ENCODE results near the gene CDH13. TPM values are rescaled to one million over a fixed set of nuclear protein-coding genes. Genes with fewer than 3 reads are reported as not detected.

CDH13 gene
- polyA plus RNA-seq, 2 of the 4 experiments (the other 2 are of a cell fraction): not detected

GRCh38 chr16:83682116-83682867 is 1055.5 kb downstream of the CDH13 start:
- CTCF ChIA-PET: no interaction called here
- Histone ChIP-seq H3K9me3 (no peaks in the 10 kb centered on the region), H3K4me3 (no peak overlapping the region), H3K4me1 (no peaks in the 10 kb centered on the region), H3K27ac (no peak overlapping the region), H3K4me2 (no peak overlapping the region)
- DNase-seq (ENCODE audit: low read depth in 1 of 2, low spot score in 1 of 2): no peak
- ATAC-seq: no peak
- 24% methylated on average over 13 of the region's 13 CpGs for WGBS (ENCODE audit: missing lambda C conversion rate)
- POLR2A ChIA-PET: no interaction called here
- TF ChIP-seq BHLHE40 (IDR thresholded peaks at IDR 0.05; ENCODE audit: low read depth, low read length): no peak
- no peak for TF ChIP-seq PBX3 (IDR thresholded peaks at IDR 0.05)
- TF ChIP-seq SREBF2 (IDR thresholded peaks at IDR 0.05): no peak
- TF ChIP-seq TFCP2L1 (CRISPR knock-in tag; IDR thresholded peaks at IDR 0.05): no peak
- TF ChIP-seq BCL3 (IDR thresholded peaks at IDR 0.05): no peak
- TF ChIP-seq MAFK (IDR thresholded peaks at IDR 0.05; ENCODE audit: partially characterized antibody): no peak
- no peak for TF ChIP-seq CBX2 (IDR thresholded peaks at IDR 0.05; ENCODE audit: borderline replicate concordance, low read depth)
- TF ChIP-seq GATA3 (IDR thresholded peaks at IDR 0.05; ENCODE audit: borderline replicate concordance): no peak
- no peak for TF ChIP-seq ZNF302 (CRISPR knock-in tag; IDR thresholded peaks at IDR 0.05)
- TF ChIP-seq EHF (CRISPR knock-in tag; IDR thresholded peaks at IDR 0.05): no peak
- no peak for TF ChIP-seq JUN (IDR thresholded peaks at IDR 0.05)
- no peak for TF ChIP-seq HDAC2 (IDR thresholded peaks at IDR 0.05)
- no peak for TF ChIP-seq FOSB (CRISPR knock-in tag; IDR thresholded peaks at IDR 0.05)
- TF ChIP-seq ZFP36 (IDR thresholded peaks at IDR 0.05; ENCODE audit: borderline replicate concordance, partially characterized antibody): no peak
- no peak for FAIRE-seq

GRCh38 chr16:83682868-83683235 is 1056.1 kb downstream of the CDH13 start:
- no peak for DNase-seq (ENCODE audit: low read depth in 1 of 2, low spot score in 1 of 2)
- ATAC-seq: no peak
- Histone ChIP-seq H3K4me3 (no peak overlapping the region), H3K4me2 (no peak overlapping the region), H3K27ac (no peak overlapping the region), H3K9me3 (no peaks in the 10 kb centered on the region), H3K4me1 (no peaks in the 10 kb centered on the region)
- ChIA-PET POLR2A (no interaction called here), CTCF (no interaction called here)
- WGBS (ENCODE audit: missing lambda C conversion rate): 22% methylated on average over 7 of the region's 7 CpGs
- no peak for FAIRE-seq
- TF ChIP-seq ESRRA (IDR thresholded peaks at IDR 0.05; ENCODE audit: borderline replicate concordance, low read length) (no peak), POLR2AphosphoS2 (conservative IDR thresholded peaks at IDR 0.05; ENCODE audit: low read length) (no peak), PHF8 (IDR thresholded peaks at IDR 0.05; ENCODE audit: borderline replicate concordance, low read depth) (no peak), HOXA7 (CRISPR knock-in tag; IDR thresholded peaks at IDR 0.05) (no peak), ZFP36 (IDR thresholded peaks at IDR 0.05; ENCODE audit: borderline replicate concordance, partially characterized antibody) (no peak), JUNB (IDR thresholded peaks at IDR 0.05) (no peak), EP300 (IDR thresholded peaks at IDR 0.05) (no peak), FOSL2 (IDR thresholded peaks at IDR 0.05) (no peak), FOSL2 (CRISPR knock-in tag; IDR thresholded peaks at IDR 0.05) (no peak)

GRCh38 chr16:83685615-83686165 is 1058.9 kb downstream of the CDH13 start:
- TF ChIP-seq HDAC2 (IDR thresholded peaks at IDR 0.05) (no peak), MYC (IDR thresholded peaks at IDR 0.05; ENCODE audit: borderline replicate concordance, low read length) (no peak)
- no peaks in the 10 kb centered on the region for H3K4me1 ChIP-seq
- 18% methylated on average over 8 of the region's 8 CpGs for WGBS (ENCODE audit: missing lambda C conversion rate)
- FAIRE-seq (no peak), ATAC-seq (no peak), DNase-seq (ENCODE audit: low read depth in 1 of 2, low spot score in 1 of 2) (no peak)
- H3K27ac ChIP-seq: no peak overlapping the region
- H3K4me3 ChIP-seq: no peak overlapping the region
- no peak overlapping the region for H3K4me2 ChIP-seq
- no peaks in the 10 kb centered on the region for H3K9me3 ChIP-seq
- ChIA-PET CTCF (interaction anchor here (0.6 kb wide), 1 partner anchor 997 kb away, joined by 3 read pairs; no protein-coding TSS in a partner anchor), POLR2A (no interaction called here)
